Caki2 (cell line): Measurements from ENCODE around the gene PLEKHO2. TPM values are rescaled to one million over a fixed set of nuclear protein-coding genes. Genes with fewer than 3 reads are reported as not detected.
"Not testable (repeated sequence)": the region's sequence is repeated elsewhere in the genome, so short reads cannot be mapped to it uniquely, and the experiment has no call there.

Experiments used
- DNase-seq: peaks from one replicate; pipeline ENCODE4 v3.0.0-alpha.2; 2015; ENCODE audit warnings: low read depth
- in situ Hi-C: cut with HindIII; loops from 2 replicates; pipeline ENCODE4 v1.10.0; 2016; ENCODE audit warnings: low sequenced_read_pairs, low pct_unique_long_range_greater_than_20kb, mixed read lengths
- total RNA-seq: library from RNA; depleted of rRNA; stranded (reverse); fragments of >200 nt; shearing (Covaris generic); gene quantifications from 2 replicates; pipeline ENCODE4 v1.2.3, GENCODE V29; 2014; ENCODE audit warnings: low replicate concordance; rRNA removed

Gene PLEKHO2
- 4.1 and 10.4 TPM in 2 replicates for total RNA-seq

DNA sequence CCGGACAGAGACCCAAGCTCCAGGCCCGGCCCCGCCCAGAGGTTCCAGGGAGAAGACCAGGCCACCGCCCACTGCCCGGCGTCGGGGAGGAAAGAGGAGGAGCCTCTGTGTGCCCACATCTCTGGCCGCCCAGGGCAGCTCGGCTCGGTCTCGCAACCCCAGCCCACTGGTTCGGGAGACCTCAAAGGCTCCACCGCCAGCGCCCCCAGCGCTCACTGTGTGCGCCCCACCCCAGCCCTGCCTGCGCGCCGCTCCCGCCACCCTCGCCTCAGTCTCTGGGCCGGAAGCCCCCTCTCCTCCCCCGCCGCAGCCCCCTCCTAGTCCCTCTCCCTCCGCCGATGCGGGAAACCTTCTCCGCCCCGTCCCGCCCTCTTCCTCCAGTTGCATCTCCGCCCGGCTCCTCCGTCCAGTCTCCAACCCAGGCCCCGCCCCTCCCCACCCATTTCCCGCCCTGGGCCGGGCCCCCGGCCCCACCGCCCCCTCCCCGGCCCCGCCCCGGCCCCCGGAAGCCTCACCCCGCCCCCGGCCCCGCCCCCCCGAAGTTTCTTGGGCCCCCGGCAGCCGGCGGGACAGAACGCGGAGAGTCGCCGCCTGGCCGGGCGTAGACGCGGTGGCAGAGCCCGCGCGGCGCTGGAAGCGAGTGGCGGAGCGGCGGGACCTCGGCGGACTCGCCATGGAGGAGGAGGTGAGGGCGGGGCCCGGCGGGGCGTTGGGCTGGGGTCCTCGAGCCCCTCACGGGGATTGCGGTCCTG, at the start of gene PLEKHO2:
PLEKHO2 (plus strand) TSS at position 572 of the 752 bp plus-strand sequence; CDS start at position 674, 102 bp downstream.
- in situ Hi-C loops = no loop called here
- DNase-seq = peak; percentile 90

- DNase-seq = no peak
- in situ Hi-C loops = no loop called here
Measured at GRCh38 chr15:64792282-64792681, 49.4 kb upstream of the PLEKHO2 start.

- in situ Hi-C loops, DNase-seq: not testable (repeated sequence)
Measured at GRCh38 chr15:64795299-64795698, 46.4 kb upstream of the PLEKHO2 start.

GRCh38 chr15:64795921-64796320, 45.8 kb upstream of the PLEKHO2 start:
- DNase-seq, in situ Hi-C loops: not testable (repeated sequence)

GRCh38 chr15:64798905-64799304, 42.8 kb upstream of the PLEKHO2 start:
- in situ Hi-C loops, DNase-seq: not testable (repeated sequence)

DNA sequence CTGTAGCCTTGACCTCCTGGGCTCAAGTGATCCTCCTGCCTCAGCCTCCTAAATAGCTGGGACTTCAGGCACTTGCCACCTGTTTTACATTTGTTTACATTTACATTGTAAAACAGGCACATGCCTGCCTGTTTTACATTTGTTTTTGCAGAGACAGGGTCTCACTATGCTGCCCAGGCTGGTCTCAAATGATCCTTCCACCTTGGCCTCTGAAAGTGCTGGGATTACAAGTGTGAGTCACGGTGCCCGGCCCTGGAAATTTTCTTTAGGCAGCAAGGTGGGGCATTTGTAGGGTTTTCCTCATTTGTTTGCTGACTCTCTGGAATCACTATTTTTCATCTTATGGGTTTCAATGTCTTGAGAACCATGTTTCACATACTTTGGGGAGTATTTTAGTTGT, 41.2 kb upstream of the PLEKHO2 start:
- in situ Hi-C loops = no loop called here
- DNase-seq = no peak

DNA sequence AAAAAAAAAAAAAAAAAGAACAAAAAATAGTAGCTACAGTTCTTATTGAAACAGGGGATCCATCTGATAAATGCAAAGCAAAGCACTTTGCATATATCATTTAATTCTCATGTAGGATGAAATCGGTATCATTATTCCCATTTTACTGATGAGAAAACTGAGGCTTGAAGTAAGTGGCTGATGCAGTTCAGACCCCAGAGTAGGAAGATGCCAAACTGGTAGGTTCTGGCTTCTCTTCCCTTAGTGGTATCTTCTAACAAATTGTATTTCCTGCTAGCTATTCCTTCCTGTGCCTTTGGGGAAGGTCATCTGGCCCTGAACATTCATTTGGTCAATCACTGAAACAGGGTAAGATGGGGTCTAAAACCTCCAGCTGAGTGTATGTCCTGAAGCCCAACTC, 38.2 kb upstream of the PLEKHO2 start:
- no peak for DNase-seq
- in situ Hi-C loops = no loop called here

DNA sequence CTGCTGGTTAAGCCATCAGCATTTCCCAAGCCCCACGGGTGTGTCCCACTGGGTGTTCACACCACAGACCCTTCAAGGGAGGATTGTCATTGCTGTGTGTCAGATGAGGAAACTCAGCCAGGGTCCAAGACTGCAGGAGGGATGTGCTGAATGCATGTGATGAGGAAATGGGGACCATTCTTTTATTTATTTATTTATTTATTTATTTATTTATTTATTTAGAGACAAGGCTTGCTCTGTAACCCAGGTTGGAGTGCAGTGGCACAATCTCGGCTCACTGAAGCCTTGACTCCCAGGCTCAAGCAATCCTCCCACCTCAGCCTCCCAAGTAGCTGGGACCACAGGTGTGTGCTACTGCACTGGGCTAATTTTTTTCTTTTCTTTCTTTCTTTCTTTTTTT, 37.1 kb upstream of the PLEKHO2 start:
- in situ Hi-C loops = no loop called here
- DNase-seq = no peak

- in situ Hi-C loops = no loop called here
Measured at GRCh38 chr15:64806509-64806908, 35.2 kb upstream of the PLEKHO2 start.

GRCh38 chr15:64807051-64807749, 34.5 kb upstream of the PLEKHO2 start:
- in situ Hi-C loops = no loop called here
- no peak for DNase-seq

More at GRCh38 chr15:64806509-64806908, 35.2 kb upstream of the PLEKHO2 start:
- DNase-seq = no peak

- no peak for DNase-seq
- in situ Hi-C loops = no loop called here
Measured at GRCh38 chr15:64807751-64808222, 33.9 kb upstream of the PLEKHO2 start.

GRCh38 chr15:64808785-64809453, 32.8 kb upstream of the PLEKHO2 start:
- in situ Hi-C loops = no loop called here
- no peak for DNase-seq

DNA sequence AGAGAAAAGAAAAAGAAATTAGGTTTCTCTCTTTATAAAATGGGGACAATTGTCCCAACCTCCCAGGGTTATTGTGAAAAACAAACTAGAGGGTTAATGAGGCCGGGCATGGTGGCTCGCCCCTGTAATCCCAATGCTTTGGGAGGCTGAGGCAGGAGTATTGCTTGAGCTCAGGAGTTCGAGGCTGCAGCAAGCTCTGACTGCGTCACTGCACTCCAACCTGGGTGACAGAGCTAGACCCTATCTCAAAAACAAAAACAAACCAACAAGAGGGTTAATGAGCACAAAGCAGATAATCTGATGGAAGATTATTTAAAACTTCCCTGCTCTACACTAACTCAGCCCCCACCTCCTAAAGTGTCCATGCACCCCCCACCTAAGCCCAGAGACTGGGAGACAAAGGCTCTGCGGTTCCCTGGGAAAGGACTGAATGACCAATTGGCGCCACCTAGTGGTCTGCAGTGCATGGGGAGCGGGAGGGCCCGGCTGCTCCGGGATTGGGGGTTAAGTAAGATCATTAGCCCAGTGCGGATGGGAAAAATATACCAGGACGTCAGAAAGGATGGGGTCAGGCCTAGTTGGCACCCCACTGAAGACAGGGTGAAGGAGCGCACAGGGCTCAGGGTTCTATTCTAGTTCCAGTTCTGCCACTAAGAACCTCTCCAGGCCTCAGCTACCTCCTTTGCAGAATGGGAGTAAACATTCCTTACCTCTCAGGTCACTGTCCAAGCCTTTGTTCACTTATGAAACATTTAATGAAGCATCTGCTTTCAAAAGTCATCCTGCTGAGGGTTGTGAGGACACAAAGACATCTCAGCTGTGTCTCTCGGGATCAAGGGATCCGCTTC, 31.8 kb upstream of the PLEKHO2 start:
- peak; percentile 55 for DNase-seq
- in situ Hi-C loops = no loop called here

DNA sequence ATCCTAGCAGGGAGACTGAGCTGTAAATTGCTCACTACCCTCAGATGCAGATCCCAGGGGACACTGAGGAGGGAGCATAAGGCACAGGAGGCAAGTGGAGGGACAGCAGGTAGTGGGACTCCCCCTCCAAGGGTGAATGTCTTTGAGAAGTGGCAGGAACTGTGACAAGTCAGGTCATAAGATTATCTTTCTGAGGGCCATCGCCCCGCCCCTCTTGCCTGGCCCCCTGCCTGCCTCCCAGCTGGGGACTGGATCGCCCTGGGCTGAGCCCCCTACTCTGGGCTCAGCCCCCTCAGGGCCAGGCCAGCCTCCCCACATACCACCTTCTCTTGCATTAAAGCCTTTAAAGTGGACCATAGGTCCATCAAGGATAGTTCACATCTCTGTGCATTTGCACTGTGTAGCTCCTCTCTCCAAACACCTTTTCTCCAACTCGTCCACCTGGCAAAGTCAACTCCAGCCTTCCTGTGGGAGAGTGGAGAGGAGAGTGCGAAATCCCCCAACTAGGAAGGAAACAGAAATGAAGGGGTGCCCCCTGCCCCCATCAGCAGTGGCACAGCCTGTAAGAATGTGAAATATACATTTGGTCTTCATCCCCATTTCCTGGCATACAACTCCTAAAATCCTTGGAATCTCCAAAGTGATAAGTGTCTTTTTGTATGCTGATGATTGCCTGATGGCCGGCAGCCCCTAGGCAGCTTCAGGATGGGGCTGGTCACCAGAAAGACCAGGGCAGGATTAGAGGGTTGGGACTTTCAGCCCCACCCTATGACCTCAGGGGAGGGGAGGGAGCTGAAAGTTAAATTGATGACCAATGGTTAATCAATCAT, 31.0 kb upstream of the PLEKHO2 start:
- DNase-seq = no peak
- in situ Hi-C loops = no loop called here

DNA sequence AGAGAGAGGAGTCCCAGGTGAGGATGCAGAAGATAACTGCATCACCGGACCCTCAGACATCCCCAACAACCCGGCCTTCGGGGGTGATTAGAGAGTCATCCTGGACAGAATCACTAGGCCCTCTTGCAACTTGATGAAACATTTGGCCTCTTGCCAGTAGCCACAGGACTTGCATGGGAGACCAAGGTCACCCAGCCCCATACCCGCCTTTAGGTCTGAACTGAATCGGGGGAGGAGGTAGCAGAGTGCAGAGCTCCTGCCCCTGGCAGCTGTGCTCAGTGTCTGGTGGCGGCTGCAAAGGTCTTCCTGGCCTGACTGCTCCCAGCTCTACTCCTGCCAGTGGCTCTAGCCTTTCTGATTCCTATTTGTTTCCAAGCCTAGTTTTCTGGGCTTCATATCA, 28.6 kb upstream of the PLEKHO2 start:
- in situ Hi-C loops = no loop called here
- DNase-seq = peak; percentile 25

- DNase-seq, in situ Hi-C loops: not testable (repeated sequence)
Measured at GRCh38 chr15:64814283-64814682, 27.4 kb upstream of the PLEKHO2 start.

- DNase-seq, in situ Hi-C loops: not testable (repeated sequence)
Measured at GRCh38 chr15:64814965-64815364, 26.8 kb upstream of the PLEKHO2 start.
